OCI-LY7 (cell line): ENCODE results near the gene KRT6B. TPM values are rescaled to one million over a fixed set of nuclear protein-coding genes. Genes with fewer than 3 reads are reported as not detected.

Experiments used
- BruUV-seq: library from RNA; stranded (reverse); fragments of 400-500 nt; replicated peaks from 2 replicates; lab custom pipeline; 2021; lab: Mats Ljungman, UMichigan
- CTCF ChIA-PET: fragments of 300-600 bp; sonication (Branson Sonifier 250); formaldehyde crosslinking; loops from one replicate; lab custom pipeline; 2022; ENCODE audit warnings: antibody characterized with exemption; ENCODE audit not compliant: unreplicated experiment; lab: Charles Lee
- POLR2A ChIA-PET: fragments of 300-600 bp; sonication (Branson Sonifier 250); formaldehyde crosslinking; loops from one replicate; lab custom pipeline; 2022; ENCODE audit warnings: antibody characterized with exemption; lab: Charles Lee
- DNase-seq: peaks from one replicate; pipeline ENCODE4 v3.0.0-alpha.2; 2015; ENCODE audit warnings: low spot score
- H2AFZ ChIP-seq: fragments of 200-600 bp; sonication (generic), shearing (Covaris generic); 2 replicates; pipeline ENCODE4 v1.6.1; 2014; ENCODE audit warnings: mild to moderate bottlenecking, antibody characterized with exemption, low read length, moderate library complexity
- H3K27ac ChIP-seq: fragments of 200-600 bp; sonication (generic); 2 replicates; pipeline ENCODE4 v1.5.1; 2014; ENCODE audit warnings: mixed run types, low read depth, mild to moderate bottlenecking, moderate library complexity, low read length, inconsistent platforms; ENCODE audit not compliant: poor library complexity, severe bottlenecking
- H3K36me3 ChIP-seq: fragments of 200-600 bp; sonication (generic); 2 replicates; pipeline ENCODE4 v1.6.1; 2014; ENCODE audit warnings: mild to moderate bottlenecking, antibody characterized with exemption, low read length, moderate library complexity, mixed read lengths; ENCODE audit not compliant: insufficient read depth
- H3K4me1 ChIP-seq: fragments of 200-600 bp; sonication (generic); 2 replicates; pipeline ENCODE4 v1.5.1; 2014; ENCODE audit warnings: mild to moderate bottlenecking, low read length; ENCODE audit not compliant: insufficient read depth, poor library complexity, severe bottlenecking
- H3K4me2 ChIP-seq: fragments of 200-600 bp; sonication (generic); 2 replicates; pipeline ENCODE4 v1.6.1; 2014; ENCODE audit warnings: mild to moderate bottlenecking, low read length
- H3K4me3 ChIP-seq: fragments of 200-600 bp; sonication (generic); 2 replicates; pipeline ENCODE4 v1.5.1; 2014; ENCODE audit warnings: mild to moderate bottlenecking, low read depth, low read length; ENCODE audit not compliant: poor library complexity, severe bottlenecking
- H3K79me2 ChIP-seq: fragments of 200-600 bp; sonication (generic); 2 replicates; pipeline ENCODE4 v1.6.1; 2016; ENCODE audit warnings: low read depth, mild to moderate bottlenecking, low read length, moderate library complexity, mixed read lengths; ENCODE audit not compliant: insufficient read depth
- H3K9me2 ChIP-seq: fragments of 200-600 bp; sonication (generic); 2 replicates; pipeline ENCODE4 v1.6.1; 2016; ENCODE audit warnings: mild to moderate bottlenecking, low read length, mixed read lengths; ENCODE audit not compliant: insufficient read depth
- H3K9me3 ChIP-seq: fragments of 200-600 bp; sonication (generic); 2 replicates; pipeline ENCODE4 v1.6.1; 2014; ENCODE audit warnings: mild to moderate bottlenecking, mixed run types, low read length, mixed read lengths
- H4K20me1 ChIP-seq: fragments of 200-600 bp; sonication (generic); 2 replicates; pipeline ENCODE4 v1.6.1; 2014; ENCODE audit warnings: mild to moderate bottlenecking, antibody characterized with exemption, low read length, moderate library complexity, mixed read lengths; ENCODE audit not compliant: insufficient read depth
- CTCF ChIP-seq: fragments of 200-600 bp; sonication (generic); conservative IDR thresholded peaks from 2 replicates; pipeline ENCODE4 v1.5.1; 2014; ENCODE audit warnings: mild to moderate bottlenecking, antibody characterized with exemption, low read length, moderate library complexity, mixed read lengths
- EZH2phosphoT487 ChIP-seq: fragments of 200-600 bp; sonication (generic); IDR thresholded peaks from 2 replicates; pipeline ENCODE4 v1.6.1; 2018; ENCODE audit warnings: low read depth, borderline replicate concordance, mild to moderate bottlenecking, mixed run types, antibody characterized with exemption, low read length, moderate library complexity, mixed read lengths
- intact Hi-C: fragments of 100-400 bp; cut with micrococcal nuclease; formaldehyde crosslinking; loops from one replicate; pipeline ENCODE4 v1.10.0; 2022; ENCODE audit not compliant: unreplicated experiment
- total RNA-seq, 2 experiments: library from RNA; depleted of rRNA in 1 of 2; stranded (reverse); fragments of >200 nt in 1 of 2; shearing (Covaris generic) in 1 of 2; gene quantifications; 2 replicates each; pipeline ENCODE4 v1.2.3, GENCODE V29; 2014 to 2022

The KRT6B gene
- total RNA-seq, 2 experiments from 2014 or later = not detected

- no peaks in the 10 kb centered on the region for H3K4me1 ChIP-seq
- no peaks in the 10 kb centered on the region for H4K20me1 ChIP-seq
- no peaks in the 10 kb centered on the region for H3K9me3 ChIP-seq
- peak; percentile 53 for TF ChIP-seq CTCF
- no peak for TF ChIP-seq EZH2phosphoT487
- no peaks in the 10 kb centered on the region for H3K9me2 ChIP-seq
- DNase-seq = peak; percentile 9
- BruUV-seq = no TSS peak
- POLR2A ChIA-PET = interaction anchor here (0.6 kb wide), 1 partner anchor 293 kb away, joined by 6 read pairs; no protein-coding TSS in a partner anchor
- H3K36me3 ChIP-seq = no peaks in the 10 kb centered on the region
- no peaks in the 10 kb centered on the region for H3K79me2 ChIP-seq
- no peak overlapping the region for H3K4me2 ChIP-seq
- CTCF ChIA-PET = interaction anchor here (1.2 kb wide), 1 partner anchor 149 kb away, joined by 3 read pairs; no protein-coding TSS in a partner anchor
- no peak overlapping the region for H2AFZ ChIP-seq
- intact Hi-C loops = no loop called here
- no peak overlapping the region for H3K27ac ChIP-seq
- H3K4me3 ChIP-seq = no peak overlapping the region
Observed at GRCh38 chr12:52428121-52428520, 23.8 kb downstream of the KRT6B start.

- no peaks in the 10 kb centered on the region for H3K36me3 ChIP-seq
- no peaks in the 10 kb centered on the region for H3K4me1 ChIP-seq
- intact Hi-C loops = no loop called here
- H3K27ac ChIP-seq = no peak overlapping the region
- TF ChIP-seq EZH2phosphoT487 (no peak), CTCF (no peak)
- no peaks in the 10 kb centered on the region for H3K9me2 ChIP-seq
- H3K4me3 ChIP-seq = no peak overlapping the region
- H2AFZ ChIP-seq = no peak overlapping the region
- no peak overlapping the region for H3K4me2 ChIP-seq
- BruUV-seq = no TSS peak
- H3K9me3 ChIP-seq = no peaks in the 10 kb centered on the region
- ChIA-PET CTCF (interaction anchor here (1.2 kb wide), 1 partner anchor 148 kb away, joined by 3 read pairs; no protein-coding TSS in a partner anchor), POLR2A (no interaction called here)
- H3K79me2 ChIP-seq = no peaks in the 10 kb centered on the region
- no peak for DNase-seq
- no peaks in the 10 kb centered on the region for H4K20me1 ChIP-seq
Observed at GRCh38 chr12:52427083-52427482, 24.9 kb downstream of the KRT6B start.

- no peaks in the 10 kb centered on the region for H3K9me2 ChIP-seq
- H3K27ac ChIP-seq = no peak overlapping the region
- no peaks in the 10 kb centered on the region for H3K9me3 ChIP-seq
- H3K79me2 ChIP-seq = no peaks in the 10 kb centered on the region
- intact Hi-C loops = no loop called here
- POLR2A ChIA-PET = interaction anchor here (0.6 kb wide), 1 partner anchor 1123 kb away, joined by 4 read pairs; no protein-coding TSS in a partner anchor
- DNase-seq = no peak
- H3K4me1 ChIP-seq = no peaks in the 10 kb centered on the region
- no peaks in the 10 kb centered on the region for H4K20me1 ChIP-seq
- no peak for TF ChIP-seq EZH2phosphoT487
- no peak for TF ChIP-seq CTCF
- no peak overlapping the region for H3K4me3 ChIP-seq
- H3K36me3 ChIP-seq = no peaks in the 10 kb centered on the region
- no peak overlapping the region for H3K4me2 ChIP-seq
- no TSS peak for BruUV-seq
- CTCF ChIA-PET = no interaction called here
- no peak overlapping the region for H2AFZ ChIP-seq
Observed at GRCh38 chr12:52426034-52426433, 25.9 kb downstream of the KRT6B start.
